ENCODE measurements around the gene WDR59.

DNA sequence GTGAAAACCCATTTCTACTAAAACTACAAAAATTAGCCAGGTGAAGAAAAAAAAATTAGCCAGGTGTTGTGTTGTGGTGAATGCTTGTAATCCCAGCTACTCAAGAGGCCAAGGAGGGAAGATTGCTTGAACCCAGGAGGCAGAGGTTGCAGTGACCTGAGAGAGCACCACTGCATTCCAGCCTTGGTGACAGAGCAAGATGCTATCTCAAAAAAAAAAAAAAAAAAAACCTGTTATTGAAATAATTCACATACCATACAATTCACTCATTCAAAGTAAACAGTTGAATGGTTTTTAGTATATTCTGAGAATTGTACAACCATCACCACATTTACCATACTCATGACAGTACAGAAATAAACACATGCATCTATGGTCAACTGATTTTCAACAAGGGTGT is 44.9 kb upstream of the WDR59 start:
- TF ChIP-seq, protein P1, sequence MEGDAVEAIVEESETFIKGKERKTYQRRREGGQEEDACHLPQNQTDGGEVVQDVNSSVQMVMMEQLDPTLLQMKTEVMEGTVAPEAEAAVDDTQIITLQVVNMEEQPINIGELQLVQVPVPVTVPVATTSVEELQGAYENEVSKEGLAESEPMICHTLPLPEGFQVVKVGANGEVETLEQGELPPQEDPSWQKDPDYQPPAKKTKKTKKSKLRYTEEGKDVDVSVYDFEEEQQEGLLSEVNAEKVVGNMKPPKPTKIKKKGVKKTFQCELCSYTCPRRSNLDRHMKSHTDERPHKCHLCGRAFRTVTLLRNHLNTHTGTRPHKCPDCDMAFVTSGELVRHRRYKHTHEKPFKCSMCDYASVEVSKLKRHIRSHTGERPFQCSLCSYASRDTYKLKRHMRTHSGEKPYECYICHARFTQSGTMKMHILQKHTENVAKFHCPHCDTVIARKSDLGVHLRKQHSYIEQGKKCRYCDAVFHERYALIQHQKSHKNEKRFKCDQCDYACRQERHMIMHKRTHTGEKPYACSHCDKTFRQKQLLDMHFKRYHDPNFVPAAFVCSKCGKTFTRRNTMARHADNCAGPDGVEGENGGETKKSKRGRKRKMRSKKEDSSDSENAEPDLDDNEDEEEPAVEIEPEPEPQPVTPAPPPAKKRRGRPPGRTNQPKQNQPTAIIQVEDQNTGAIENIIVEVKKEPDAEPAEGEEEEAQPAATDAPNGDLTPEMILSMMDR (IDR thresholded peaks at IDR 0.05 in 4 of 5, conservative IDR thresholded peaks at IDR 0.05 in 1 of 5) = no peak
- TF ChIP-seq POLR2A (IDR thresholded peaks at IDR 0.05) = no peak

Data from gastrocnemius medialis (tissue), 4 donors.